ENCODE data around the gene ZNRD2. TPM values are rescaled to one million over a fixed set of nuclear protein-coding genes. Genes with fewer than 3 reads are reported as not detected.

Gene ZNRD2
- total RNA-seq, 4 donors from 2014 or later: 28.2 to 79.1 (median 41.3) TPM

GRCh38 chr11:65529475-65530156 lies 40.7 kb upstream of the ZNRD2 start:
- DNase-seq: no peak
- Histone ChIP-seq H3K9me3 (no peaks in the 10 kb centered on the region), H3K27ac (no peak overlapping the region), H3K4me1 (peaks cover 11 to 14% of the 10 kb centered on the region in 2 donors), H3K4me3 (replicated peaks in 1 of 3) (no peak overlapping the region), H3K36me3 (peaks cover 45 to 49% of the 10 kb centered on the region in 2 donors), H3K27me3 (no peaks in the 10 kb centered on the region)
- 77 to 83% methylated on average over 7 to 10 of the region's 10 CpGs for WGBS, 2 donors
- TF ChIP-seq CTCF (IDR thresholded peaks at IDR 0.05) (no peak), POLR2A (IDR thresholded peaks at IDR 0.05) (no peak)
- intact Hi-C loops (cut with DNase I): loop anchor here (10.0 kb wide), 1 partner anchor 245 kb away; no protein-coding TSS in a partner anchor

- intact Hi-C loops (cut with DNase I): no loop called here
- no peak overlapping the region for H3K27ac ChIP-seq
- TF ChIP-seq POLR2A (IDR thresholded peaks at IDR 0.05): no peak
- no peak for TF ChIP-seq CTCF (IDR thresholded peaks at IDR 0.05)
- H3K36me3 ChIP-seq: peaks cover 45 to 50% of the 10 kb centered on the region in 2 donors
- H3K4me3 ChIP-seq (replicated peaks in 1 of 3): no peak overlapping the region
- no peaks in the 10 kb centered on the region for H3K9me3 ChIP-seq
- WGBS, 2 donors: 88 to 91% methylated on average over 2 to 5 of the region's 5 CpGs
- no peaks in the 10 kb centered on the region for H3K27me3 ChIP-seq
- peaks cover 11 to 14% of the 10 kb centered on the region in 2 donors for H3K4me1 ChIP-seq
- no peak for DNase-seq
These were observed 40.1 kb upstream of the ZNRD2 start for GRCh38 chr11:65530157-65530496.

- DNase-seq: no peak
- no peaks in the 10 kb centered on the region for H3K27me3 ChIP-seq
- peaks cover 47 to 54% of the 10 kb centered on the region in 2 donors for H3K36me3 ChIP-seq
- no peak overlapping the region for H3K4me3 ChIP-seq (replicated peaks in 1 of 3)
- no peak overlapping the region for H3K27ac ChIP-seq
- H3K4me1 ChIP-seq: no peaks in the 10 kb centered on the region
- TF ChIP-seq POLR2A (IDR thresholded peaks at IDR 0.05): no peak
- TF ChIP-seq CTCF (IDR thresholded peaks at IDR 0.05): no peak
- intact Hi-C loops (cut with DNase I): no loop called here
- 96% methylated on average over 8 to 11 of the region's 15 CpGs for WGBS, 2 donors
- no peaks in the 10 kb centered on the region for H3K9me3 ChIP-seq
These were observed 37.8 kb upstream of the ZNRD2 start for GRCh38 chr11:65532388-65533064.

GRCh38 chr11:65535102-65535501 lies 35.2 kb upstream of the ZNRD2 start:
- Histone ChIP-seq H3K4me3 (replicated peaks in 1 of 3) (no peak overlapping the region), H3K27me3 (no peaks in the 10 kb centered on the region), H3K27ac (no peak overlapping the region), H3K4me1 (peaks cover 7% of the 10 kb centered on the region in 2 donors), H3K36me3 (peaks cover 44 to 61% of the 10 kb centered on the region in 2 donors), H3K9me3 (no peaks in the 10 kb centered on the region)
- DNase-seq: no peak
- 89 to 96% methylated on average over 4 to 9 of the region's 9 CpGs for WGBS, 2 donors
- intact Hi-C loops (cut with DNase I): no loop called here
- TF ChIP-seq POLR2A (IDR thresholded peaks at IDR 0.05) (no peak), CTCF (IDR thresholded peaks at IDR 0.05) (no peak)
